AG04450 (cell line): Measurements from ENCODE around the gene TMEM214. TPM values are rescaled to one million over a fixed set of nuclear protein-coding genes. Genes with fewer than 3 reads are reported as not detected.
A peak's percentile ranks its signal among the peaks of the same experiment; 100 is the strongest.

ENCODE experiments used
- CTCF ChIA-PET: fragments of 300-600, 350-600 bp; formaldehyde crosslinking; extraction: SDS; loops from one replicate; lab custom pipeline; 2022; ENCODE audit warnings: antibody characterized with exemption, inconsistent platforms; lab: Charles Lee
- POLR2A ChIA-PET: fragments of 350-600 bp; formaldehyde crosslinking; extraction: SDS; loops from one replicate; lab custom pipeline; 2021; ENCODE audit warnings: antibody characterized with exemption, inconsistent platforms; lab: Yijun Ruan, JAX
- DNase-seq: peaks from one replicate; pipeline ENCODE4 v3.0.0-alpha.2; 2011; ENCODE audit warnings: low read depth, low spot score
- H3K27ac ChIP-seq: one replicate; pipeline ENCODE4 v1.5.1; 2012; ENCODE audit warnings: low read depth, low read length, control low read depth
- H3K27me3 ChIP-seq: one replicate; pipeline ENCODE4 v1.6.0; 2012; ENCODE audit warnings: low read length; ENCODE audit not compliant: control insufficient read depth, insufficient read depth
- H3K4me3 ChIP-seq: 2 replicates; pipeline ENCODE4 v1.5.1; 2011; ENCODE audit warnings: mild to moderate bottlenecking, low read depth, low read length, control low read depth
- H3K9me3 ChIP-seq: 2 replicates; pipeline ENCODE4 v1.5.1; 2012; ENCODE audit warnings: low read length; ENCODE audit not compliant: control insufficient read depth, insufficient read depth
- polyA plus RNA-seq: library from polyadenylated mRNA; depleted of rRNA; stranded (reverse); fragments of >200 nt; gene quantifications from 2 replicates; pipeline ENCODE4 v1.2.3, GENCODE V29; 2011
- TF ChIP-seq, protein P1 (sequence below): IDR thresholded peaks from 2 replicates; pipeline ENCODE4 v1.5.1; 2011; ENCODE audit warnings: low read depth, low read length, control low read depth, inconsistent platforms

The TMEM214 gene
- polyA plus RNA-seq, 1 experiment, result 121 TPM

GRCh38 chr2:27049422-27050280 is 16.9 kb downstream of the TMEM214 start:
- no peaks in the 10 kb centered on the region; the same call in 1 of the 2 replicates for H3K9me3 ChIP-seq
- ChIA-PET CTCF (interaction anchor here (1.0 to 1.2 kb wide), 4 partner anchors 32 to 88 kb away, joined by 3 to 9 read pairs (median 5); partner anchors contain the start of gene KHK), POLR2A (interaction anchor here (0.8 to 7.6 kb wide), 13 partner anchors 10 to 264 kb away, joined by 3 to 53 read pairs (median 5); partner anchors contain the start of genes EMILIN1, KHK, OST4 and PREB)
- no peaks in the 10 kb centered on the region for H3K27me3 ChIP-seq
- TF ChIP-seq, protein P1, sequence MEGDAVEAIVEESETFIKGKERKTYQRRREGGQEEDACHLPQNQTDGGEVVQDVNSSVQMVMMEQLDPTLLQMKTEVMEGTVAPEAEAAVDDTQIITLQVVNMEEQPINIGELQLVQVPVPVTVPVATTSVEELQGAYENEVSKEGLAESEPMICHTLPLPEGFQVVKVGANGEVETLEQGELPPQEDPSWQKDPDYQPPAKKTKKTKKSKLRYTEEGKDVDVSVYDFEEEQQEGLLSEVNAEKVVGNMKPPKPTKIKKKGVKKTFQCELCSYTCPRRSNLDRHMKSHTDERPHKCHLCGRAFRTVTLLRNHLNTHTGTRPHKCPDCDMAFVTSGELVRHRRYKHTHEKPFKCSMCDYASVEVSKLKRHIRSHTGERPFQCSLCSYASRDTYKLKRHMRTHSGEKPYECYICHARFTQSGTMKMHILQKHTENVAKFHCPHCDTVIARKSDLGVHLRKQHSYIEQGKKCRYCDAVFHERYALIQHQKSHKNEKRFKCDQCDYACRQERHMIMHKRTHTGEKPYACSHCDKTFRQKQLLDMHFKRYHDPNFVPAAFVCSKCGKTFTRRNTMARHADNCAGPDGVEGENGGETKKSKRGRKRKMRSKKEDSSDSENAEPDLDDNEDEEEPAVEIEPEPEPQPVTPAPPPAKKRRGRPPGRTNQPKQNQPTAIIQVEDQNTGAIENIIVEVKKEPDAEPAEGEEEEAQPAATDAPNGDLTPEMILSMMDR, result no peak
- peak overlapping the region; percentile 81 for H3K4me3 ChIP-seq
- no peak for DNase-seq
- peak overlapping the region; percentile 70 for H3K27ac ChIP-seq

- Histone ChIP-seq H3K4me3 (peak overlapping the region; percentile 93), H3K27ac (peak overlapping the region; percentile 70), H3K27me3 (no peaks in the 10 kb centered on the region), H3K9me3 (no peaks in the 10 kb centered on the region; the same call in 1 of the 2 replicates)
- TF ChIP-seq, protein P1, result peak; percentile 57
- CTCF ChIA-PET, result interaction anchor here (0.9 to 1.2 kb wide), 5 partner anchors 31 to 204 kb away, joined by 3 to 9 read pairs (median 5); partner anchors contain the start of gene KHK
- peak; percentile 95 for DNase-seq
- POLR2A ChIA-PET, result interaction anchor here (0.8 to 7.6 kb wide), 15 partner anchors 9 to 265 kb away, joined by 3 to 53 read pairs (median 4); partner anchors contain the start of genes EMILIN1, KHK, OST4 and PREB
These were observed 17.7 kb downstream of the TMEM214 start for GRCh38 chr2:27050281-27050995.

GRCh38 chr2:27050996-27051901 is 18.5 kb downstream of the TMEM214 start, which contains the start of gene AGBL5:
TSS of gene AGBL5 (plus strand) at chr2:27051668. CDS start at chr2:27052959, 1,291 bp downstream.
- CTCF ChIA-PET, result interaction anchor here (0.9 to 1.2 kb wide), 7 partner anchors 30 to 205 kb away, joined by 3 to 9 read pairs (median 4); partner anchors contain the start of gene KHK
- DNase-seq, result peak; percentile 85
- H3K27ac ChIP-seq, result peak within 1 kb of the TSS; percentile 90
- H3K9me3 ChIP-seq, result no peaks in the 10 kb centered on the region; the same call in 1 of the 2 replicates
- H3K27me3 ChIP-seq, result no peaks in the 10 kb centered on the region
- TF ChIP-seq, protein P1, result no peak
- POLR2A ChIA-PET, result interaction anchor here (0.6 to 7.6 kb wide), 15 partner anchors 8 to 179 kb away, joined by 3 to 53 read pairs (median 5); partner anchors contain the start of genes EMILIN1, KHK, OST4 and PREB
- H3K4me3 ChIP-seq, result peak within 1 kb of the TSS; percentile 93

- ChIA-PET POLR2A (interaction anchor here (0.9 to 7.6 kb wide), 9 partner anchors 10 to 80 kb away, joined by 3 to 53 read pairs (median 7); partner anchors contain the start of genes EMILIN1, KHK and OST4), CTCF (interaction anchor here (0.9 to 1.6 kb wide), 3 partner anchors 21 to 35 kb away, joined by 3 to 4 read pairs (median 4); no protein-coding TSS in a partner anchor)
- peak overlapping the region; percentile 93 for H3K4me3 ChIP-seq
- H3K27ac ChIP-seq, result no peak overlapping the region
- no peaks in the 10 kb centered on the region; the same call in 1 of the 2 replicates for H3K9me3 ChIP-seq
- TF ChIP-seq, protein P1, result no peak
- DNase-seq, result no peak
- H3K27me3 ChIP-seq, result no peaks in the 10 kb centered on the region
These were observed 19.3 kb downstream of the TMEM214 start for GRCh38 chr2:27051902-27052645.
